GM12801 (cell line): ENCODE results near the gene HIP1R.

Source experiments
- CTCF ChIP-seq: IDR thresholded peaks from one replicate; pipeline ENCODE4 v1.5.1; 2011; ENCODE audit warnings: control low read depth; ENCODE audit not compliant: insufficient read length; ENCODE audit errors: extremely low read depth

The HIP1R gene

GRCh38 chr12:122873540-122873939 lies 38.3 kb downstream of the HIP1R start:
- TF ChIP-seq CTCF = no peak

- no peak for TF ChIP-seq CTCF
These were observed 38.8 kb downstream of the HIP1R start for GRCh38 chr12:122874081-122874480.

- no peak for TF ChIP-seq CTCF
These were observed 40.4 kb downstream of the HIP1R start for GRCh38 chr12:122875590-122876220.

- TF ChIP-seq CTCF = no peak
These were observed 41.5 kb downstream of the HIP1R start for GRCh38 chr12:122876731-122877130.

- TF ChIP-seq CTCF = no peak
These were observed 43.7 kb downstream of the HIP1R start for GRCh38 chr12:122878780-122879612.

GRCh38 chr12:122880155-122880667 lies 45.0 kb downstream of the HIP1R start:
- no peak for TF ChIP-seq CTCF

GRCh38 chr12:122880668-122881067 lies 45.4 kb downstream of the HIP1R start:
- TF ChIP-seq CTCF = no peak
